Karpas-422 (cell line): Measurements from ENCODE around the gene ZKSCAN7. TPM values are rescaled to one million over a fixed set of nuclear protein-coding genes. Genes with fewer than 3 reads are reported as not detected.
A peak's percentile ranks its signal among the peaks of the same experiment; 100 is the strongest.
"Not testable (repeated sequence)": the region's sequence is repeated elsewhere in the genome, so short reads cannot be mapped to it uniquely, and the experiment has no call there.

Source experiments
- DNase-seq: peaks from one replicate; pipeline ENCODE4 v3.0.0-alpha.2; 2015
- H2AFZ ChIP-seq: fragments of 200-600 bp; sonication (generic); 2 replicates; pipeline ENCODE4 v1.6.1; 2014; ENCODE audit warnings: antibody characterized with exemption, low read length, mixed read lengths
- H3K27ac ChIP-seq: fragments of 200-600 bp; sonication (generic); 2 replicates; pipeline ENCODE4 v1.5.1; 2014; ENCODE audit warnings: mild to moderate bottlenecking, low read length, moderate library complexity
- H3K27me3 ChIP-seq: fragments of 200-600 bp; sonication (generic); 2 replicates; pipeline ENCODE4 v1.6.1; 2014; ENCODE audit warnings: low read length, mixed read lengths
- H3K36me3 ChIP-seq: fragments of 200-600 bp; sonication (generic); 2 replicates; pipeline ENCODE4 v1.6.1; 2014; ENCODE audit warnings: low read length, mixed read lengths; ENCODE audit not compliant: insufficient read depth
- H3K4me1 ChIP-seq: fragments of 200-600 bp; sonication (generic); 2 replicates; pipeline ENCODE4 v1.6.1; 2014; ENCODE audit warnings: mild to moderate bottlenecking, low read length, mixed read lengths
- H3K4me2 ChIP-seq: fragments of 200-600 bp; sonication (generic); 2 replicates; pipeline ENCODE4 v1.6.1; 2014; ENCODE audit warnings: low read length, low read depth, mild to moderate bottlenecking; ENCODE audit not compliant: poor library complexity, severe bottlenecking
- H3K4me3 ChIP-seq: fragments of 200-600 bp; sonication (generic); 2 replicates; pipeline ENCODE4 v1.5.1; 2014; ENCODE audit warnings: mild to moderate bottlenecking, antibody characterized with exemption, low read length, mixed read lengths
- H3K79me2 ChIP-seq: fragments of 200-600 bp; sonication (generic); 2 replicates; pipeline ENCODE4 v1.6.1; 2014; ENCODE audit warnings: mild to moderate bottlenecking, low read length, mixed read lengths
- H3K9ac ChIP-seq: fragments of 200-600 bp; sonication (generic); 2 replicates; pipeline ENCODE4 v1.6.0; 2014; ENCODE audit warnings: low read length
- H3K9me2 ChIP-seq: fragments of 200-600 bp; sonication (generic), shearing (Covaris generic); replicated peaks from 2 replicates; pipeline ENCODE4 v1.6.0; 2014; ENCODE audit warnings: mild to moderate bottlenecking, low read length, moderate library complexity; ENCODE audit not compliant: insufficient read depth
- H3K9me3 ChIP-seq: fragments of 300-700, 200-600 bp; sonication (generic); 2 replicates; pipeline ENCODE4 v1.6.1; 2014; ENCODE audit warnings: low read length, mixed read lengths
- H4K20me1 ChIP-seq: fragments of 200-600 bp; sonication (generic); 2 replicates; pipeline ENCODE4 v1.6.1; 2014; ENCODE audit warnings: mild to moderate bottlenecking, antibody characterized with exemption, low read length, low read depth; ENCODE audit not compliant: insufficient read depth
- total RNA-seq: library from RNA; depleted of rRNA; stranded (reverse); fragments of >200 nt; shearing (Covaris generic); gene quantifications from 2 replicates; pipeline ENCODE4 v1.2.3, GENCODE V29; 2014; ENCODE audit warnings: low replicate concordance

Gene ZKSCAN7
- total RNA-seq, 1 experiment from 2014 or later, result 7.3 TPM

GRCh38 chr3:44578316-44578715 lies 23.3 kb downstream of the ZKSCAN7 start:
- not testable (repeated sequence) for H2AFZ ChIP-seq, H3K4me1 ChIP-seq, H3K9me2 ChIP-seq, H3K27ac ChIP-seq, DNase-seq, H3K36me3 ChIP-seq, H3K9ac ChIP-seq, H3K4me3 ChIP-seq, H3K4me2 ChIP-seq, H3K27me3 ChIP-seq, H3K9me3 ChIP-seq, H4K20me1 ChIP-seq, H3K79me2 ChIP-seq

GRCh38 chr3:44578924-44579515 lies 24.0 kb downstream of the ZKSCAN7 start:
- H3K27ac ChIP-seq, H3K9me2 ChIP-seq, H3K4me3 ChIP-seq, H3K4me2 ChIP-seq, H3K79me2 ChIP-seq, DNase-seq, H3K4me1 ChIP-seq, H3K9me3 ChIP-seq, H3K9ac ChIP-seq, H2AFZ ChIP-seq, H3K27me3 ChIP-seq, H3K36me3 ChIP-seq, H4K20me1 ChIP-seq: not testable (repeated sequence)

- not testable (repeated sequence) for H2AFZ ChIP-seq, DNase-seq
Measured at GRCh38 chr3:44579749-44580148, 24.8 kb downstream of the ZKSCAN7 start.

GRCh38 chr3:44580971-44581370 lies 26.0 kb downstream of the ZKSCAN7 start:
- not testable (repeated sequence) for H3K4me1 ChIP-seq, H3K27me3 ChIP-seq

More at GRCh38 chr3:44579749-44580148, 24.8 kb downstream of the ZKSCAN7 start:
- H3K9ac ChIP-seq, H3K9me2 ChIP-seq, H3K4me1 ChIP-seq, H3K27ac ChIP-seq, H3K4me2 ChIP-seq, H3K36me3 ChIP-seq, H3K27me3 ChIP-seq, H3K79me2 ChIP-seq, H4K20me1 ChIP-seq, H3K4me3 ChIP-seq, H3K9me3 ChIP-seq: not testable (repeated sequence)

GRCh38 chr3:44584646-44585501 lies 29.9 kb downstream of the ZKSCAN7 start, which contains the start of gene ZNF660:
Gene ZNF660 (plus strand): TSS chr3:44584964. CDS start chr3:44594194, 9,230 bp downstream.
- Histone ChIP-seq H3K27ac (no peak within 1 kb of the TSS), H3K4me2 (peak within 1 kb of the TSS; percentile 67)

More at GRCh38 chr3:44580971-44581370, 26.0 kb downstream of the ZKSCAN7 start:
- H3K9me3 ChIP-seq, H3K36me3 ChIP-seq, DNase-seq, H4K20me1 ChIP-seq, H3K4me3 ChIP-seq, H3K9ac ChIP-seq, H3K9me2 ChIP-seq, H3K4me2 ChIP-seq, H3K79me2 ChIP-seq, H3K27ac ChIP-seq, H2AFZ ChIP-seq: not testable (repeated sequence)

GRCh38 chr3:44596621-44597020 lies 41.6 kb downstream of the ZKSCAN7 start:
- no peak overlapping the region for H3K27ac ChIP-seq
- no peaks in the 10 kb centered on the region for H3K79me2 ChIP-seq
- H2AFZ ChIP-seq, result no peak overlapping the region
- no peaks in the 10 kb centered on the region for H3K9me2 ChIP-seq
- peaks cover 33% of the 10 kb centered on the region for H3K9me3 ChIP-seq
- no peaks in the 10 kb centered on the region for H3K27me3 ChIP-seq
- no peak overlapping the region for H3K4me2 ChIP-seq
- H3K36me3 ChIP-seq, result peaks cover 10% of the 10 kb centered on the region
- DNase-seq, result no peak
- H4K20me1 ChIP-seq, result no peaks in the 10 kb centered on the region
- H3K9ac ChIP-seq, result no peak overlapping the region
- H3K4me1 ChIP-seq, result no peaks in the 10 kb centered on the region
- H3K4me3 ChIP-seq, result no peak overlapping the region

More at GRCh38 chr3:44584646-44585501, 29.9 kb downstream of the ZKSCAN7 start, which contains the start of gene ZNF660:
- peak within 1 kb of the TSS; percentile 73 for H3K9ac ChIP-seq
- H3K9me3 ChIP-seq, result no peaks in the 10 kb centered on the region
- H3K79me2 ChIP-seq, result no peaks in the 10 kb centered on the region
- peaks cover 6% of the 10 kb centered on the region for H3K4me1 ChIP-seq
- no peaks in the 10 kb centered on the region for H3K27me3 ChIP-seq
- H2AFZ ChIP-seq, result no peak within 1 kb of the TSS
- no peaks in the 10 kb centered on the region for H4K20me1 ChIP-seq
- peaks cover 5% of the 10 kb centered on the region; the same call in 1 of the 2 replicates for H3K36me3 ChIP-seq
- DNase-seq, result peak; percentile 84
- H3K4me3 ChIP-seq, result peak within 1 kb of the TSS; percentile 66
- no peaks in the 10 kb centered on the region for H3K9me2 ChIP-seq

GRCh38 chr3:44601749-44602148 lies 46.8 kb downstream of the ZKSCAN7 start:
- Histone ChIP-seq H3K9ac (no peak overlapping the region), H2AFZ (no peak overlapping the region), H3K4me2 (no peak overlapping the region), H3K9me2 (no peaks in the 10 kb centered on the region), H3K4me3 (no peak overlapping the region), H3K79me2 (no peaks in the 10 kb centered on the region), H3K4me1 (no peaks in the 10 kb centered on the region), H3K27ac (no peak overlapping the region), H4K20me1 (no peaks in the 10 kb centered on the region), H3K9me3 (no peaks in the 10 kb centered on the region), H3K27me3 (no peaks in the 10 kb centered on the region), H3K36me3 (no peaks in the 10 kb centered on the region)
- DNase-seq, result no peak

- H4K20me1 ChIP-seq, result no peaks in the 10 kb centered on the region
- H3K9me2 ChIP-seq, result no peaks in the 10 kb centered on the region; the same call in 1 of the 2 replicates
- H3K36me3 ChIP-seq, result no peaks in the 10 kb centered on the region
- no peak for DNase-seq
- no peaks in the 10 kb centered on the region for H3K79me2 ChIP-seq
- H3K9me3 ChIP-seq, result no peaks in the 10 kb centered on the region
- H3K4me2 ChIP-seq, result no peak overlapping the region
- no peak overlapping the region for H3K27ac ChIP-seq
- H3K4me3 ChIP-seq, result no peak overlapping the region
- no peaks in the 10 kb centered on the region for H3K4me1 ChIP-seq
- no peak overlapping the region for H3K9ac ChIP-seq
- H3K27me3 ChIP-seq, result no peaks in the 10 kb centered on the region
- no peak overlapping the region for H2AFZ ChIP-seq
Measured at GRCh38 chr3:44612678-44613077, 57.7 kb downstream of the ZKSCAN7 start.
